HepG2 (cell line): Measurements from ENCODE around the gene UNC13D. TPM values are rescaled to one million over a fixed set of nuclear protein-coding genes. Genes with fewer than 3 reads are reported as not detected.
A peak's percentile ranks its signal among the peaks of the same experiment; 100 is the strongest.

Source experiments
- AGO2 ChIP-seq: fragments of 200-400 bp; formaldehyde crosslinking; optimal IDR thresholded peaks from 2 replicates; pipeline ENCODE3; 2017; ENCODE audit warnings: mild to moderate bottlenecking, low read depth, low read length, moderate library complexity
- CAMTA2 ChIP-seq: sonication (generic); formaldehyde crosslinking; IDR thresholded peaks from 2 replicates; pipeline ENCODE4 v1.4.0; 2020; ENCODE audit warnings: mild to moderate bottlenecking, missing genetic modification reagents, borderline replicate concordance
- CEBPG ChIP-seq: IDR thresholded peaks from 2 replicates; pipeline ENCODE4 v1.6.1; 2016
- DMAP1 ChIP-seq: IDR thresholded peaks from 2 replicates; pipeline ENCODE4 v1.6.1; 2016
- FUBP1 ChIP-seq: sonication (generic); formaldehyde crosslinking; IDR thresholded peaks from 2 replicates; pipeline ENCODE4 v1.5.1; 2020; ENCODE audit warnings: missing genetic modification reagents, mild to moderate bottlenecking, borderline replicate concordance
- GTF3A ChIP-seq: sonication (generic); formaldehyde crosslinking; conservative IDR thresholded peaks from 2 replicates; pipeline ENCODE4 v1.4.0; 2020; ENCODE audit warnings: mild to moderate bottlenecking, missing genetic modification reagents
- HDAC1 ChIP-seq: sonication (generic); formaldehyde crosslinking; IDR thresholded peaks from 2 replicates; pipeline ENCODE4 v1.5.1; 2020; ENCODE audit warnings: mild to moderate bottlenecking, missing genetic modification reagents
- HMGXB4 ChIP-seq, 2 experiments: sonication (generic) in 1 of 2; formaldehyde crosslinking in 1 of 2; IDR thresholded peaks; 2 replicates each; pipeline versions ENCODE4 v1.4.0 to v1.6.1; 2018 to 2020; ENCODE audit warnings: missing genetic modification reagents in 2 of 2, borderline replicate concordance in 1 of 2, low read depth in 1 of 2, mild to moderate bottlenecking in 1 of 2, missing biosample characterization in 1 of 2
- HNF4A ChIP-seq: sonication (generic); formaldehyde crosslinking; IDR thresholded peaks from 2 replicates; pipeline ENCODE4 v1.4.0; 2020; ENCODE audit warnings: missing genetic modification reagents
- MAF1 ChIP-seq: sonication (generic); formaldehyde crosslinking; IDR thresholded peaks from 2 replicates; pipeline ENCODE4 v1.5.0; 2020; ENCODE audit warnings: missing genetic modification reagents, borderline replicate concordance
- MIXL1 ChIP-seq: IDR thresholded peaks from 2 replicates; pipeline ENCODE4 v1.6.1; 2016
- MYNN ChIP-seq: sonication (generic); formaldehyde crosslinking; IDR thresholded peaks from 2 replicates; pipeline ENCODE4 v1.4.0; 2020; ENCODE audit warnings: mild to moderate bottlenecking, low read depth, missing genetic modification reagents
- MZF1 ChIP-seq: sonication (generic); formaldehyde crosslinking; IDR thresholded peaks from 2 replicates; pipeline ENCODE4 v1.8.1; 2023; ENCODE audit warnings: mild to moderate bottlenecking, missing genetic modification reagents, borderline replicate concordance
- NFIC ChIP-seq: IDR thresholded peaks from 2 replicates; pipeline ENCODE4 v1.6.1; 2012; ENCODE audit warnings: mild to moderate bottlenecking, low read length, inconsistent platforms
- NR1H2 ChIP-seq: sonication (generic); formaldehyde crosslinking; IDR thresholded peaks from 2 replicates; pipeline ENCODE4 v1.8.1; 2022; ENCODE audit warnings: low read depth, missing genetic modification reagents, borderline replicate concordance
- RARG ChIP-seq: sonication (generic); formaldehyde crosslinking; IDR thresholded peaks from 2 replicates; pipeline ENCODE4 v1.4.0; 2020; ENCODE audit warnings: low read depth, mild to moderate bottlenecking, missing genetic modification reagents
- SMAD3 ChIP-seq: sonication (generic); formaldehyde crosslinking; IDR thresholded peaks from 2 replicates; pipeline ENCODE4 v1.4.0; 2020; ENCODE audit warnings: missing genetic modification reagents
- SRF ChIP-seq: IDR thresholded peaks from 2 replicates; pipeline ENCODE4 v1.6.1; 2011; ENCODE audit warnings: mild to moderate bottlenecking, low read depth, low read length, moderate library complexity
- SRSF1 ChIP-seq: fragments of 200-400 bp; formaldehyde crosslinking; optimal IDR thresholded peaks from 2 replicates; pipeline ENCODE3; 2017; ENCODE audit warnings: mild to moderate bottlenecking, low read depth, low read length, moderate library complexity
- STAG1 ChIP-seq: sonication (generic); formaldehyde crosslinking; IDR thresholded peaks from 2 replicates; pipeline ENCODE4 v1.4.0; 2020; ENCODE audit warnings: missing genetic modification reagents
- ZBTB20 ChIP-seq: sonication (generic); formaldehyde crosslinking; IDR thresholded peaks from 2 replicates; pipeline ENCODE4 v1.8.1; 2023; ENCODE audit warnings: missing genetic modification reagents, low read depth, mild to moderate bottlenecking, borderline replicate concordance
- ZEB1 ChIP-seq: IDR thresholded peaks from 2 replicates; pipeline ENCODE4 v1.6.1; 2012; ENCODE audit warnings: mild to moderate bottlenecking, low read depth, inconsistent platforms; ENCODE audit not compliant: insufficient replicate concordance
- ZNF329 ChIP-seq: sonication (generic); formaldehyde crosslinking; IDR thresholded peaks from 2 replicates; pipeline ENCODE4 v1.9.0; 2021; ENCODE audit warnings: low read depth, mild to moderate bottlenecking, missing genetic modification reagents
- ZNF577 ChIP-seq: sonication (generic); formaldehyde crosslinking; IDR thresholded peaks from 2 replicates; pipeline ENCODE4 v1.4.0; 2020; ENCODE audit warnings: mild to moderate bottlenecking, low read depth, missing genetic modification reagents, borderline replicate concordance
- ZNF772 ChIP-seq: sonication (generic); formaldehyde crosslinking; IDR thresholded peaks from 2 replicates; pipeline ENCODE4 v1.5.0; 2020; ENCODE audit warnings: mild to moderate bottlenecking, missing genetic modification reagents
- polyA plus RNA-seq, 8 experiments: library from polyadenylated mRNA; depleted of rRNA in 3 of 8; stranded (reverse) in 7 of 8; unstranded in 1 of 8; fragments of >200 nt; fragmentation: Illumina TruSeq in 4 of 8; extraction: Trizol in 4 of 8; gene quantifications; 2 replicates each; pipeline versions ENCODE4 v1.2.1 to v1.2.3, GENCODE V29; 2011 to 2016; ENCODE audit warnings: low read depth in 4 of 8, missing spikeins in 1 of 8, mixed read lengths in 1 of 8; ENCODE audit not compliant: insufficient read depth in 1 of 8
- total RNA-seq, 5 experiments: library from RNA; depleted of rRNA; stranded (reverse); fragments of >200 nt; fragmentation: Illumina TruSeq; extraction: Trizol; gene quantifications; 2 replicates each; pipeline ENCODE4 v1.2.3, GENCODE V29; 2016; ENCODE audit warnings: low read depth in 1 of 5
- TF ChIP-seq, protein P1 (sequence below): sonication (generic); formaldehyde crosslinking; IDR thresholded peaks from 2 replicates; pipeline ENCODE4 v1.8.0; 2022; ENCODE audit warnings: mild to moderate bottlenecking, missing genetic modification reagents

UNC13D gene
- total and polyA plus RNA-seq, 2 of the 13 experiments (the other 11 are each of a cell fraction or from before 2014, with no cell fraction given) = 29.7 to 42.7 TPM

GRCh38 chr17:75876190-75876937 lies 32.2 kb upstream of the UNC13D start (continued):
- no peak for TF ChIP-seq ZNF577 (CRISPR knock-in tag)
- peak; percentile 97 for TF ChIP-seq ZNF329 (CRISPR knock-in tag)
- TF ChIP-seq NR1H2 (CRISPR knock-in tag) = peak; percentile 87; the same call in 1 of the 2 replicates
- no peak for TF ChIP-seq SRF
- TF ChIP-seq HDAC1 (CRISPR knock-in tag) = peak; percentile 87
- no peak for TF ChIP-seq MZF1 (CRISPR knock-in tag)
- TF ChIP-seq ZNF772 (CRISPR knock-in tag) = peak; percentile 94
- no peak for TF ChIP-seq MYNN (CRISPR knock-in tag)
- TF ChIP-seq CAMTA2 = peak; percentile 86; the same call in 1 of the 2 replicates
- TF ChIP-seq MIXL1 (CRISPR knock-in tag) = peak; percentile 95
- TF ChIP-seq HMGXB4 (CRISPR knock-in tag; IDR thresholded peaks at IDR 0.05; ENCODE audit: borderline replicate concordance in 1 of 2, low read depth in 1 of 2) = peak; percentile 76 to 97
- peak; percentile 91 for TF ChIP-seq ZEB1
- TF ChIP-seq HNF4A (CRISPR knock-in tag) = peak; percentile 100
- TF ChIP-seq, protein P1, sequence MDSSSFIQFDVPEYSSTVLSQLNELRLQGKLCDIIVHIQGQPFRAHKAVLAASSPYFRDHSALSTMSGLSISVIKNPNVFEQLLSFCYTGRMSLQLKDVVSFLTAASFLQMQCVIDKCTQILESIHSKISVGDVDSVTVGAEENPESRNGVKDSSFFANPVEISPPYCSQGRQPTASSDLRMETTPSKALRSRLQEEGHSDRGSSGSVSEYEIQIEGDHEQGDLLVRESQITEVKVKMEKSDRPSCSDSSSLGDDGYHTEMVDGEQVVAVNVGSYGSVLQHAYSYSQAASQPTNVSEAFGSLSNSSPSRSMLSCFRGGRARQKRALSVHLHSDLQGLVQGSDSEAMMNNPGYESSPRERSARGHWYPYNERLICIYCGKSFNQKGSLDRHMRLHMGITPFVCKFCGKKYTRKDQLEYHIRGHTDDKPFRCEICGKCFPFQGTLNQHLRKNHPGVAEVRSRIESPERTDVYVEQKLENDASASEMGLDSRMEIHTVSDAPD = peak; percentile 97
- TF ChIP-seq DMAP1 (CRISPR knock-in tag) = peak; percentile 99
- TF ChIP-seq STAG1 = peak; percentile 7
- 0 out of 2 replicates have a peak, but pooled peaks have one; percentile 35 for TF ChIP-seq RARG (CRISPR knock-in tag)
- TF ChIP-seq ZBTB20 (CRISPR knock-in tag) = peak; percentile 90; the same call in 1 of the 2 replicates
- TF ChIP-seq CEBPG (CRISPR knock-in tag) = peak; percentile 82
- TF ChIP-seq AGO2 = peak; percentile 98
- TF ChIP-seq SRSF1 = peak; percentile 53
- peak; percentile 16; the same call in 1 of the 2 replicates for TF ChIP-seq MAF1
- TF ChIP-seq FUBP1 (CRISPR knock-in tag) = 0 out of 2 replicates have a peak, but pooled peaks have one; percentile 23
- TF ChIP-seq NFIC = peak; percentile 88; the same call in 1 of the 2 replicates
- TF ChIP-seq SMAD3 (CRISPR knock-in tag) = peak; percentile 90
- TF ChIP-seq GTF3A (CRISPR knock-in tag) = peak; percentile 93; the same call in 1 of the 2 replicates
